Kidney glomerular epithelial cell (primary cell): ENCODE measurements around the gene COL28A1.

ENCODE experiments used
- DNase-seq: peaks from one replicate; lab custom pipeline; 2025; lab: John Stamatoyannopoulos, UW

COL28A1 gene

DNA sequence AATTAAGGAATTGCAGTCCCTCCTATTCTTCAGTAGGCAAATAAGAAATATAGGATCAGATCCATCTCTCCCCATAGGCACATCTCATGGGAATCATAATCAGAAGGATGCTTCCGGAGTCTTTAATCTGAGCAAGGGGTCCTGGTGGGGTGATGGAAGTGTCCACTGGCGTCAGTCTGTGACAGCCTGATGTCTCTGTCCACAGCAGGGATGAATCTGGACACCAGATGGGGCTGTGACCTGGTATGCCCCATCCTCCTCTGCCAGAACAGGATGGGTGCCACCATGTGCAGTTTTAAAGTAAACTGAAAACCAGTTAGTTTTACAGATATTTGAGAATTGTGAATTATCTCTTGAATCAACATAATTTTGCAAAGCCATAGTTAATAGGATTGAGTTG, 204.7 kb downstream of the COL28A1 start:
- DNase-seq = no peak

DNA sequence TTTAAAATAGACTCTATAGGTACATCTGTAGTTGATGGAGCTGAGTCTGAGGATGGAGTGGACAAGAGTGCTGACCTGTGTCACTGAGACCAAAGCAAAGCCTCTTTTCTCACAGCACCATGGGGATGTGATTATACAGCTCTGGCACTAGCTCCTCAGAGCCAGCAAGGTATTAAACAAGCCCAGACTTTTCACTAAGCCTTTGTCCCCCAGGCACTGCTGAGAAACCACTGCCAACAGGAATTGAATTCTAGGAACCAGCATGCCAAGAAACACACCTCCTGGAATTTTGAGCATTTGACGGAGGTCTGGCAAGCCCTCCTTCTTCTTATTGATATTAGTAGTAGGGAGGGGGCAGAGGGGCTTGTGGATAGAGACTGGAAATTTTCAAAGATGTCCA, 206.3 kb downstream of the COL28A1 start:
- no peak for DNase-seq

DNA sequence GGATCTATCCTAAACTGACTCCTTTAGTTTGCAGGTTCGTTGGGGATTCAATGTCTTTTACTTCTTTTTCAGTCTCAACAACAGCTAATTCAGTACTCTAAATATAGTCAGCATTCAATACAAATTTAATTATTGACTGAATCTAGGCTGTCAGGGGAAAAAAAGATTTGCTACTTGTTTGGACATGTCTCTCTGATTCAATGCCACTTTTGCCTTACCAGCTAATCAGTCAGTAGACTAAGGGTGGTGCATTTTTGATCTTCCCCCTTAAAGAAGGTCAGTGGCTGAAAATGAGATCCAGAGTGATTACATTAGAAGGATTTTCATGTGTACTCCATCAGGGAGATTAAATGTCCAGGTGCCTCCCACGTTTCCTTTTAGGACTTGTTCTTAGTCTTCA, 208.2 kb downstream of the COL28A1 start:
- no peak for DNase-seq

DNA sequence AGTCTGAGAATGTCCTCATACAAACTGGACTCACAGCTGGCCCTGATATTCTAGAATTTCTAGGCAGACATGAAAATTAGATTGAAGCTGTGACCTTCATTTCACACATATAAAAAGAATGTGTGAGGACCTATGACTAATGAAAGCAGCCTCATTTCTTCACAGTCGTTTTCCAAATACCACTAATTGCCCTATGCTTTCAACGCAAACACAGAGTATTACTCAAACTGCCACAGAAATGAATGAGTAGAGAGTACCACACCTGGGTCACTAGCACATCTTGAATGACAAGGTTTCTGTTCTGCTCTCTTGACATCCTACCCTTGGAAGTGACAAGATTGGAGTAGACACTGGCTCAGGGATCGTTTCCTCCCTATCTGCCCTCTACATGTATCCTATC, 211.0 kb downstream of the COL28A1 start:
- DNase-seq = no peak

DNA sequence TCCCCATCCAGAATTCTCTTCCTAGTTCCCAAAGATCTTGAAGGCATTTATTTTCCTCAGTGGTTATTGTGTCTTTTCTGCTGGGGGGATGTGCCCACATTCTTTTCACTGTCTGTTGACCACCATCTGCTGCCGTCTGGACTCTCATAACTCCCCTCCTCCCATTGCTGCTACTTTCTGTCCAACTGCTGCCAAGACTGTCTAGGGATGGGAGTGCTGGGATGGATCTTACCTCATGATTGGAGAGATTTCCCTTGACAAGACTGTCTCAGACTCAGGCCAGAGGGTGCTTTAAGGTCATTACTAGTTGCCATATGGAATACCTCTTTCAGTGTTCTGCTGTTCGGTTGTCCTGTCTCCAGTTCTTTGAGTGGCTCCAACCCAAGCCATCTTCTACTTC, 211.8 kb downstream of the COL28A1 start:
- no peak for DNase-seq

DNA sequence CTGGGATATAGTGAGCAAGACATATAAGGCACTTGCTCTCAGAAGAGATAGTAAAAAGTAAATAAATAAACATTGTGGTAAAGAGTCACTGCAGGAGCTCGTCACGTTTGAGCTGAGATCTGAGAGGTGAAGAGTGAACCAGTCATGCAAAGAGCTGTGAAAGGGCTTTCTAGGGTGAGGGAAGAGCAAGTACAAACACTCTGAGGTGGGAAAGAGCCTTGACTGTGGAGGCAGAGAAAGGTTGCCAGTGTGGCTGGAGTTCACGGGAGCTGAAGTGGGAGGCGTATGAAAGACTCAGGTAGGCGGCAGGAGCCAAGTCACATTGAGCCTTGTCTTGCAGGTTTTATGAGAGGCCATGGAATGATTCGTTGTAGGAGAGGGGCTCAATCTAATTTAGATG, 212.3 kb downstream of the COL28A1 start:
- peak; percentile 84 for DNase-seq

DNA sequence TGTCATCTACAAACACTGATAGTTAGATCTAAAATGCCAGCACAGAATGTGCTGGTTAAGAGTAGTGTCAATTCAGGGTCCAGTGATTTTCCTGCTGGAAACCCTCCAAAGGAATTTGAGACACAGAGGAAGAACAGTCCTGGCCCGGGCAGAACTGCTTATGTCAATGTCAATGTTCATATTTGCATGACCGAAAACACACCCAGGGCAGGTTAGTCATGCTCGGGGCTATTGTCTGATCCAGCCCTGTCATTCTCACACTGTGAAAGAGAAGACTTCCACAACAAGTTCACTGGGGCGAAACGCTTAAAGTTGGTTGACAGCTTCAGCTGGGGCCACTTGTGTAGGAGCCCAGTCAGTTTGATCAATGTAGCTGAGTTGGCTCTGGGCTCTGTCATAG, 214.0 kb downstream of the COL28A1 start:
- peak; percentile 92 for DNase-seq

DNA sequence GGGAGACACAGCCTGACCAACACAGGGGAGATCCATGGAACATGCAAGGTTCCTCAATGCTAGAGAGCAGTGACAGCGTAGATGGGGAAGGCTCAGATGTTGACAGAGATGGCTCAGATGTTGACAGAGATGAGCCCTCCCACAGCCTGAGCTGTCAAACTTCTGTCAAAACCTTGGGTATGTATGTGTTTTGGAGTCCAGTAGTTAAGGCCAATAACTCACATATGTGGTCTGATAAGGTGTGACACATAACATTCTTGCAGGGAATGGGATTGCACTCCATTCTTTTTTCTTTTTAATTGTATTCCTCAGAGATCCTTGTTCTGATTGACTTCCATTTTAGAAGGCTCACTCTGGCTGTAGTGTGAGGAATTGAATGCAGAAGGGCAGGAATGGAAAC, 217.1 kb downstream of the COL28A1 start:
- no peak for DNase-seq

DNA sequence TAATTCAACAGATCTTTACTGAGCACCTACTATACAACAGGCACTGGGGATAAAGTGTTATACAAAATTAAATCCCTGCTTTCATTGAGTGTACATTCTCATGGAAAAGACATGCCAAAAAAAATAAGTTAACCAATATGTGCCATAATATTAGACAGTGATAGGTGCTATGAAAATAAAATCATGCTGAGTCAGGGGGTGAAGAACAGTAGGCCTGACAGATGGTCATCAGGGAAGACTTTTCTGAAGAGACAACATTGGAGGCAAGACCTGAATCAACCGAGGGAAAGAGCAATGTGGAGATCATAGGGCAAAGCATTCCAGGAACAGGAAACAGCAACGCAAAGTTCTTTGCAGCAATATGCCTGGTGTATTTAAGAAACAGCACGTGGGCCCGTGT, 217.8 kb downstream of the COL28A1 start:
- no peak for DNase-seq

DNA sequence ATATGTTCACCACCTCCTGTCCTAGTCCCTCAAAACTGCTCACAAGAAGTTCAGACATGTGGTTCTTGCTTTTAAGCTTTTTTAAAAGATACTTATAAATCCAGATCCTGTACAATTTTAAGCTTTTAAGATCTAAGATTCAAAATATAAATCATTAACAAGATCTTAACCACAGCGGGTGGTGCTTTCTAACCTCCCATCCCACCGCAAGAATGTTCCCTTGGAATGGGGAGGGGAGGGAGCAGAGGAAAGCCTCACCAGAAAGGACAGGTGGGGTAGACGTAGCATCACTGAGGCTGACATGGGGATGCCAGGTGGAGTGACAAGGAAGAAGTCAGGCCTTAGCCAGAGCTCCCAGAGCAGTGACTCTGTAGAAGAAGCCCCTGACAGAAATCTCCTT, 219.8 kb downstream of the COL28A1 start:
- DNase-seq = peak; percentile 44

DNA sequence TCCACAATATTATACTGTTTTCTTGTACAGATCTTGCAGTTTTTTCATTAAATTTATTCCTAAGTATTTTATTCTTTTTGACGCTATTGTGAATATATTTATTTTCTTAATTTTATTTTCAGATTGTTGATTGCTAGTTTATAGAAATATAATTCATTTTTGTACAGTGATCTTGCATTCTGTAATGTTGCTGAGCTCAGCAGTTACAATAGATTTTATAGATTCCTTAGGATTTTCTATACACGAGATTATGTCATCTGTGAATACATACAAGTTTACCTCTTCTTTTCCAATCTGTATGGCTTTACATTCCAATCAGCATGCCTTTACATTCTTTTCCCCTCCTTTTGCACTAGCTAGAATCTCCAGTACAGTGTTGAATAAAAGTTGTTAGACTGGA, 223.3 kb downstream of the COL28A1 start:
- no peak for DNase-seq

DNA sequence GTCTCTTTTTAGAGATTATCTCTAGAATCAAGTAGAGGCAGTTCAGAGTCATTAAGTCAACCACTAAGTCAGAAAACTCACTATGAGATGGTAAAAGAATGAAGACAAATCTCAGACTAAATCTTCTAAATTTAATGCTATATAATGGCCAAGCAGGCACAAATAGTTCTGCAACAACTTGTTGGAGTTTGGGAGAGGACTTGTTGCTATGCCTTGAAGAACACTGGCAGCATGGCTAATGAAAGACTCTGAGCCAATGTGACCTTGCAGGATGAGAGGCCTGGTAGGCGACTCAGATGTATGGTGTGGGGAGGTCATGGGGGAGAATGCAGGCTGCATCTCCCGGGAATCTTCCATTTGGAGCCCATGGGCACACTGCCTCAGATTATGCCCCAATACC, 224.7 kb downstream of the COL28A1 start:
- no peak for DNase-seq

DNA sequence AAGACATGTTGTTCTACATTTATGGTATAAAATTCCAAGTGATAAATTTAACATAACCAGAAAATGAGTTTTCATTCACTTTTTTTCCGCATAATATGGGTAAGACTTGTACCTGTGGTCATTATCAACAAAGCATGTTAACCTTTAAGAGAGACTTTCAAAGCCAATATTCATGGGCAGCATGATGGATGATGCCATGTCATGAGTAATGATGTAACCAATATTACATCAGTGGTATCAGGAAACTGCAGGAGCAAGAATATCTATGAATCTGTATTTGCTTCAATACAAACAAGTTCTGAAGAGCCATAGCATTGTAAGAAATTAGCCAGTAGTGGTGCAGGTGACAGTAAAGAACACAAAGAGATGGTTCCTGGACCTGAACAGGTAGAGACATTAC, 226.5 kb downstream of the COL28A1 start:
- DNase-seq = no peak
